ENCODE results near the gene RABEP2.

- TF ChIP-seq SP1 (IDR thresholded peaks at IDR 0.05): no peak
- no peak for TF ChIP-seq TARDBP (IDR thresholded peaks at IDR 0.05)
- TF ChIP-seq BHLHE40 (IDR thresholded peaks at IDR 0.05; ENCODE audit: borderline replicate concordance): no peak
- no peak for TF ChIP-seq SUZ12 (IDR thresholded peaks at IDR 0.05)
- TF ChIP-seq FOXM1 (IDR thresholded peaks at IDR 0.05; ENCODE audit: borderline replicate concordance): no peak
- TF ChIP-seq LEF1 (IDR thresholded peaks at IDR 0.05; ENCODE audit: borderline replicate concordance): no peak
- TF ChIP-seq FOXA1 (IDR thresholded peaks at IDR 0.05): no peak
- no peak for TF ChIP-seq FOXK2 (IDR thresholded peaks at IDR 0.05)
- TF ChIP-seq NFRKB (IDR thresholded peaks at IDR 0.05): no peak
- no peak for TF ChIP-seq ELF4 (IDR thresholded peaks at IDR 0.05)
Measured at GRCh38 chr16:28912558-28912957, 12.5 kb downstream of the RABEP2 start.
